ENCODE results near the gene PPARG.

PPARG gene

GRCh38 chr3:12300137-12300536 lies 11.3 kb downstream of the PPARG start:
- Histone ChIP-seq H3K4me2 (ENCODE audit: low read length) (no peak overlapping the region), H3K9me3 (replicated peaks; ENCODE audit: low read length) (no peaks in the 10 kb centered on the region), H3K36me3 (ENCODE audit: insufficient read depth, low read length) (no peaks in the 10 kb centered on the region), H3K4me1 (ENCODE audit: control insufficient read depth, insufficient read depth, low read length) (peaks cover 12% of the 10 kb centered on the region), H3K27me3 (ENCODE audit: control insufficient read depth, insufficient read depth, low read length) (no peaks in the 10 kb centered on the region), H3K4me3 (ENCODE audit: low read length) (no peak overlapping the region), H3K9ac (ENCODE audit: low read depth, low read length) (no peak overlapping the region)

- Histone ChIP-seq H3K4me1 (ENCODE audit: control insufficient read depth, insufficient read depth, low read length) (peaks cover 10% of the 10 kb centered on the region), H3K4me3 (ENCODE audit: low read length) (no peak overlapping the region), H3K27me3 (ENCODE audit: control insufficient read depth, insufficient read depth, low read length) (no peaks in the 10 kb centered on the region), H3K4me2 (ENCODE audit: low read length) (no peak overlapping the region), H3K36me3 (ENCODE audit: insufficient read depth, low read length) (no peaks in the 10 kb centered on the region), H3K9me3 (replicated peaks; ENCODE audit: low read length) (no peaks in the 10 kb centered on the region), H3K9ac (ENCODE audit: low read depth, low read length) (no peak overlapping the region)
These were observed 12.2 kb downstream of the PPARG start for GRCh38 chr3:12301031-12301430.

- Histone ChIP-seq H3K4me3 (ENCODE audit: low read length) (no peak overlapping the region), H3K4me2 (ENCODE audit: low read length) (no peak overlapping the region), H3K27me3 (ENCODE audit: control insufficient read depth, insufficient read depth, low read length) (no peaks in the 10 kb centered on the region), H3K4me1 (ENCODE audit: control insufficient read depth, insufficient read depth, low read length) (peaks cover 10% of the 10 kb centered on the region), H3K9me3 (replicated peaks; ENCODE audit: low read length) (no peaks in the 10 kb centered on the region), H3K9ac (ENCODE audit: low read depth, low read length) (no peak overlapping the region), H3K36me3 (ENCODE audit: insufficient read depth, low read length) (no peaks in the 10 kb centered on the region)
These were observed 12.6 kb downstream of the PPARG start for GRCh38 chr3:12301513-12301912.

- H3K4me2 ChIP-seq (ENCODE audit: low read length): no peak overlapping the region
- no peaks in the 10 kb centered on the region for H3K27me3 ChIP-seq (ENCODE audit: control insufficient read depth, insufficient read depth, low read length)
- no peak overlapping the region for H3K4me3 ChIP-seq (ENCODE audit: low read length)
- no peaks in the 10 kb centered on the region for H3K36me3 ChIP-seq (ENCODE audit: insufficient read depth, low read length)
- no peaks in the 10 kb centered on the region for H3K9me3 ChIP-seq (replicated peaks; ENCODE audit: low read length)
- H3K9ac ChIP-seq (ENCODE audit: low read depth, low read length): no peak overlapping the region
- H3K4me1 ChIP-seq (ENCODE audit: control insufficient read depth, insufficient read depth, low read length): peaks cover 17% of the 10 kb centered on the region
These were observed 13.7 kb downstream of the PPARG start for GRCh38 chr3:12302564-12302963.

- H3K4me3 ChIP-seq (ENCODE audit: low read length): no peak overlapping the region
- H3K9me3 ChIP-seq (replicated peaks; ENCODE audit: low read length): no peaks in the 10 kb centered on the region
- no peak overlapping the region for H3K9ac ChIP-seq (ENCODE audit: low read depth, low read length)
- peaks cover 27% of the 10 kb centered on the region for H3K4me1 ChIP-seq (ENCODE audit: control insufficient read depth, insufficient read depth, low read length)
- H3K4me2 ChIP-seq (ENCODE audit: low read length): no peak overlapping the region
- H3K27me3 ChIP-seq (ENCODE audit: control insufficient read depth, insufficient read depth, low read length): no peaks in the 10 kb centered on the region
- no peaks in the 10 kb centered on the region for H3K36me3 ChIP-seq (ENCODE audit: insufficient read depth, low read length)
These were observed 14.7 kb downstream of the PPARG start for GRCh38 chr3:12303534-12303933.

GRCh38 chr3:12303993-12304392 lies 15.1 kb downstream of the PPARG start:
- peaks cover 31% of the 10 kb centered on the region for H3K4me1 ChIP-seq (ENCODE audit: control insufficient read depth, insufficient read depth, low read length)
- no peak overlapping the region for H3K9ac ChIP-seq (ENCODE audit: low read depth, low read length)
- no peaks in the 10 kb centered on the region for H3K9me3 ChIP-seq (replicated peaks; ENCODE audit: low read length)
- no peak overlapping the region for H3K4me2 ChIP-seq (ENCODE audit: low read length)
- no peaks in the 10 kb centered on the region for H3K27me3 ChIP-seq (ENCODE audit: control insufficient read depth, insufficient read depth, low read length)
- H3K36me3 ChIP-seq (ENCODE audit: insufficient read depth, low read length): no peaks in the 10 kb centered on the region
- no peak overlapping the region for H3K4me3 ChIP-seq (ENCODE audit: low read length)

- Histone ChIP-seq H3K4me3 (ENCODE audit: low read length) (no peak overlapping the region), H3K4me2 (ENCODE audit: low read length) (peak overlapping the region; percentile 33), H3K27me3 (ENCODE audit: control insufficient read depth, insufficient read depth, low read length) (no peaks in the 10 kb centered on the region), H3K9me3 (replicated peaks; ENCODE audit: low read length) (no peaks in the 10 kb centered on the region), H3K4me1 (ENCODE audit: control insufficient read depth, insufficient read depth, low read length) (peaks cover 44% of the 10 kb centered on the region), H3K36me3 (ENCODE audit: insufficient read depth, low read length) (no peaks in the 10 kb centered on the region), H3K9ac (ENCODE audit: low read depth, low read length) (no peak overlapping the region)
These were observed 18.3 kb downstream of the PPARG start for GRCh38 chr3:12307136-12307535.

- no peaks in the 10 kb centered on the region for H3K36me3 ChIP-seq (ENCODE audit: insufficient read depth, low read length)
- H3K27me3 ChIP-seq (ENCODE audit: control insufficient read depth, insufficient read depth, low read length): no peaks in the 10 kb centered on the region
- H3K9ac ChIP-seq (ENCODE audit: low read depth, low read length): no peak overlapping the region
- H3K9me3 ChIP-seq (replicated peaks; ENCODE audit: low read length): no peaks in the 10 kb centered on the region
- H3K4me1 ChIP-seq (ENCODE audit: control insufficient read depth, insufficient read depth, low read length): peaks cover 41% of the 10 kb centered on the region
- peak overlapping the region; percentile 33 for H3K4me2 ChIP-seq (ENCODE audit: low read length)
- no peak overlapping the region for H3K4me3 ChIP-seq (ENCODE audit: low read length)
These were observed 19.6 kb downstream of the PPARG start for GRCh38 chr3:12308517-12308916.

GRCh38 chr3:12309716-12310115 lies 20.8 kb downstream of the PPARG start:
- Histone ChIP-seq H3K27me3 (ENCODE audit: control insufficient read depth, insufficient read depth, low read length) (no peaks in the 10 kb centered on the region), H3K9me3 (replicated peaks; ENCODE audit: low read length) (no peaks in the 10 kb centered on the region), H3K9ac (ENCODE audit: low read depth, low read length) (no peak overlapping the region), H3K4me1 (ENCODE audit: control insufficient read depth, insufficient read depth, low read length) (peaks cover 37% of the 10 kb centered on the region), H3K4me3 (ENCODE audit: low read length) (no peak overlapping the region), H3K4me2 (ENCODE audit: low read length) (no peak overlapping the region), H3K36me3 (ENCODE audit: insufficient read depth, low read length) (no peaks in the 10 kb centered on the region)

- Histone ChIP-seq H3K9ac (ENCODE audit: low read depth, low read length) (no peak overlapping the region), H3K9me3 (replicated peaks; ENCODE audit: low read length) (no peaks in the 10 kb centered on the region), H3K27me3 (ENCODE audit: control insufficient read depth, insufficient read depth, low read length) (no peaks in the 10 kb centered on the region), H3K4me3 (ENCODE audit: low read length) (no peak overlapping the region), H3K4me1 (ENCODE audit: control insufficient read depth, insufficient read depth, low read length) (peaks cover 36% of the 10 kb centered on the region), H3K4me2 (ENCODE audit: low read length) (peak overlapping the region; percentile 4), H3K36me3 (ENCODE audit: insufficient read depth, low read length) (no peaks in the 10 kb centered on the region)
These were observed 23.1 kb downstream of the PPARG start for GRCh38 chr3:12312010-12312409.

- no peak overlapping the region for H3K4me2 ChIP-seq (ENCODE audit: low read length)
- H3K36me3 ChIP-seq (ENCODE audit: insufficient read depth, low read length): no peaks in the 10 kb centered on the region
- H3K9ac ChIP-seq (ENCODE audit: low read depth, low read length): no peak overlapping the region
- H3K4me3 ChIP-seq (ENCODE audit: low read length): no peak overlapping the region
- no peaks in the 10 kb centered on the region for H3K9me3 ChIP-seq (replicated peaks; ENCODE audit: low read length)
- H3K4me1 ChIP-seq (ENCODE audit: control insufficient read depth, insufficient read depth, low read length): peaks cover 21% of the 10 kb centered on the region
- no peaks in the 10 kb centered on the region for H3K27me3 ChIP-seq (ENCODE audit: control insufficient read depth, insufficient read depth, low read length)
These were observed 24.6 kb downstream of the PPARG start for GRCh38 chr3:12313519-12313918.

- H3K27me3 ChIP-seq (ENCODE audit: control insufficient read depth, insufficient read depth, low read length): no peaks in the 10 kb centered on the region
- H3K4me2 ChIP-seq (ENCODE audit: low read length): no peak overlapping the region
- H3K4me1 ChIP-seq (ENCODE audit: control insufficient read depth, insufficient read depth, low read length): peaks cover 23% of the 10 kb centered on the region
- H3K36me3 ChIP-seq (ENCODE audit: insufficient read depth, low read length): no peaks in the 10 kb centered on the region
- H3K4me3 ChIP-seq (ENCODE audit: low read length): no peak overlapping the region
- H3K9ac ChIP-seq (ENCODE audit: low read depth, low read length): no peak overlapping the region
- no peaks in the 10 kb centered on the region for H3K9me3 ChIP-seq (replicated peaks; ENCODE audit: low read length)
These were observed 27.4 kb downstream of the PPARG start for GRCh38 chr3:12316253-12316652.
